Progenitor cell of endocrine pancreas (in vitro differentiated cells): ENCODE measurements around the gene S1PR2. TPM values are rescaled to one million over a fixed set of nuclear protein-coding genes. Genes with fewer than 3 reads are reported as not detected.
A peak's percentile ranks its signal among the peaks of the same experiment; 100 is the strongest.

Source experiments
- DNase-seq: peaks from one replicate; pipeline ENCODE4 v3.0.0; 2021; ENCODE audit warnings: low spot score; ENCODE audit not compliant: unreplicated experiment
- H3K27ac Mint-ChIP-seq: 2 replicates; pipeline ENCODE4 v1.8.0; 2021; ENCODE audit warnings: mild to moderate bottlenecking, moderate library complexity, mixed read lengths
- H3K27me3 Mint-ChIP-seq: 2 replicates; pipeline ENCODE4 v1.8.0; 2021; ENCODE audit warnings: mixed read lengths
- H3K36me3 Mint-ChIP-seq: 2 replicates; pipeline ENCODE4 v1.8.0; 2022; ENCODE audit warnings: mixed read lengths; ENCODE audit not compliant: insufficient read depth
- H3K4me1 Mint-ChIP-seq: 2 replicates; pipeline ENCODE4 v1.8.0; 2021; ENCODE audit warnings: low read depth, mixed read lengths
- H3K4me3 Mint-ChIP-seq: 2 replicates; pipeline ENCODE4 v1.8.0; 2021; ENCODE audit warnings: low read depth, mild to moderate bottlenecking, moderate library complexity, mixed read lengths
- H3K9me3 Mint-ChIP-seq: 2 replicates; pipeline ENCODE4 v1.8.0; 2021; ENCODE audit warnings: low read depth, mixed read lengths
- CTCF ChIP-seq: fragments of 200-600 bp; sonication (generic); IDR thresholded peaks from one replicate; pipeline ENCODE4 v1.5.0; 2021; ENCODE audit warnings: antibody characterized with exemption, mild to moderate bottlenecking; ENCODE audit not compliant: unreplicated experiment
- total RNA-seq: library from RNA; stranded (reverse); gene quantifications from 2 replicates; pipeline ENCODE4 v1.2.1, GENCODE V29; 2021

The S1PR2 gene
- total RNA-seq, 1 donor from 2014 or later, result 19.2 TPM

GRCh38 chr19:10226021-10226375 lies 5.1 kb downstream of the S1PR2 start:
- H3K9me3 Mint-ChIP-seq, result no peaks in the 10 kb centered on the region
- no peak overlapping the region for H3K27ac Mint-ChIP-seq
- no peak for DNase-seq
- no peaks in the 10 kb centered on the region for H3K27me3 Mint-ChIP-seq
- peaks cover 5% of the 10 kb centered on the region for H3K4me1 Mint-ChIP-seq
- TF ChIP-seq CTCF, result no peak
- H3K36me3 Mint-ChIP-seq, result peaks cover 6% of the 10 kb centered on the region
- no peak overlapping the region for H3K4me3 Mint-ChIP-seq

GRCh38 chr19:10224337-10224736 lies 6.8 kb downstream of the S1PR2 start:
- no peak for TF ChIP-seq CTCF
- Mint-ChIP-seq H3K4me3 (no peak overlapping the region), H3K27me3 (no peaks in the 10 kb centered on the region), H3K36me3 (peaks cover 6% of the 10 kb centered on the region), H3K27ac (no peak overlapping the region), H3K9me3 (no peaks in the 10 kb centered on the region), H3K4me1 (no peaks in the 10 kb centered on the region)
- no peak for DNase-seq

- H3K4me3 Mint-ChIP-seq, result no peak overlapping the region
- H3K4me1 Mint-ChIP-seq, result no peaks in the 10 kb centered on the region
- peaks cover 6% of the 10 kb centered on the region for H3K36me3 Mint-ChIP-seq
- no peaks in the 10 kb centered on the region for H3K27me3 Mint-ChIP-seq
- H3K27ac Mint-ChIP-seq, result no peak overlapping the region
- no peak for DNase-seq
- H3K9me3 Mint-ChIP-seq, result no peaks in the 10 kb centered on the region
- TF ChIP-seq CTCF, result no peak
Observed at GRCh38 chr19:10223488-10224213, 7.5 kb downstream of the S1PR2 start.

GRCh38 chr19:10222201-10222890 lies 8.8 kb downstream of the S1PR2 start:
- no peak for DNase-seq
- no peak for TF ChIP-seq CTCF
- Mint-ChIP-seq H3K9me3 (no peaks in the 10 kb centered on the region), H3K27me3 (no peaks in the 10 kb centered on the region), H3K4me1 (no peaks in the 10 kb centered on the region), H3K36me3 (peaks cover 6% of the 10 kb centered on the region), H3K27ac (no peak overlapping the region), H3K4me3 (no peak overlapping the region)

GRCh38 chr19:10220695-10221094 lies 10.4 kb downstream of the S1PR2 start:
- no peaks in the 10 kb centered on the region for H3K4me1 Mint-ChIP-seq

More at GRCh38 chr19:10220695-10221094, 10.4 kb downstream of the S1PR2 start:
- Mint-ChIP-seq H3K27ac (peak overlapping the region; percentile 64), H3K4me3 (no peak overlapping the region), H3K27me3 (no peaks in the 10 kb centered on the region), H3K9me3 (no peaks in the 10 kb centered on the region), H3K36me3 (peaks cover 6% of the 10 kb centered on the region)
- no peak for DNase-seq
- TF ChIP-seq CTCF, result no peak
